ENCODE measurements around the gene ASRGL1.
"Not testable (repeated sequence)": the region's sequence is repeated elsewhere in the genome, so short reads cannot be mapped to it uniquely, and the experiment has no call there.

ASRGL1 gene

DNA sequence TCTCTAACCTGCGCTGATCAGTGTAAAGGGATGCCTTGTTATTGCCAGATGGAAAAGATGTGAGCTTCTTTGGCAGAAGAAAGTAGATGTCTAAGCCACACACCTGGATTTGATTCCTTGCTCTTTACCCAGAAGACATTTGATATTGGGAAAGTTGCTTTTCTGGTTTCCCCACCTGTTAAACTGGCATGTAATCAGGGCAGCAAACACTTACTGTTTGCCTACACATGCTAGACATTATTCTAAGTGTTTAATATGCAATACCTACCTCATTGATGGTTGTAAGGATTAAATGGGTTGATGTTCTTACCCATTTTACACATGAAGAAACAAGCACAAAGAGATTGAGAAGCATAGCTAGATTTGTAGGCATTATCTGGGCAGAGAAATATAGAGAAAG lies 16.6 kb downstream of the ASRGL1 start:
- no peak for DNase-seq

DNA sequence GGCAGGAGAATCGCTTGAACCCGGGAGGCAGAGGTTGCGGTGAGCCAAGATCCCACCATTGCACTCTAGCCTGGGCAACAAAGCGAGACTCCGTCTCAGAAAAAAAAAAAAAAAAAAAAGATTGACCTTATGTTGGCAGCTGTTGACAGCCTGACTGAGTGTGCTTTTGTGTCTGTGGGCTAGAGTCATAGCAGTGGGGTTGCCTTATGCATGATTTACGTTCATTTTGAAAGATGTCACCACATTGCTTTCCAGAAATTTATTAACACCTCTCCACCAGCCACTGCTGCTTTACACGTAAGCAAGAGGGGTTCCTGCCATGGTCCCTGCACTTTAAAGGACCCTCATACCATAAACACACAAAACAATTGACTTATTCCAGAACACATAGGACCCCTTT lies 21.0 kb downstream of the ASRGL1 start:
- no peak for DNase-seq

DNA sequence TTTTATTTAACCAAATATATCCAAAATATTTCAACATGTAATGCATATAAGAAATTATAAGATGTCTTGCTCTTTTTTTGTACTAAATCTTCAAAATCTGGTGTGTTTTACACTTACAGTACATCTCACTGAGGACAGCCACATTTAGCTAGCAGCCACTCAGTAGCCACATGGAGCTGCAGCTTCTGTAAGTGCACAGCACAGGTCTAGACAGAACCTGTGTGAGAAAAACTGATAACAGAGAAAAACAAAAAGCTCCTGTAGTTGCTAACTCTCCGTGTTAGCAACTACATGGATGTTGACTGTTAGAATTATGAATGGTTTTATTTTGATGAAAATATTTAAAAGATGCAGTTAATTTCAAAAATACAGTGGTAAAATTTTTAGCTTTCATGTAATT lies 22.2 kb downstream of the ASRGL1 start:
- DNase-seq, result no peak

DNA sequence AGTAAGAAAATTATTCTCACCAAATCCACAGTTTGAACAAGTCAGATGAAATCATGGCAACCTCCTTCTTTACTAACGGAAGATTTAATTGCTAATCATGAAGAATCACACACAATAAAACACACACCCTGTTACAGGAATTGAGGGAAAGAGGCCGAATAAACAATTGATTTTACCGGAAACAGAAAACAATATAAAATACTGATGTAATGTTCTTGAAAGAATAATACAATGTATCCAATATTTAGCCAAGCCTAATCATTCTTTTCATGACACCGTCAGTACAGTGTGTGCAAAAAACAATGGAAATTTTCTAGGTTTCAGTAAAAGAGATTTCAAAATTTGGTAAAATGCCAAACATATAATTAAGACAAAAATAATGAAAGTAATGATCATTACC lies 23.4 kb downstream of the ASRGL1 start:
- no peak for DNase-seq

DNA sequence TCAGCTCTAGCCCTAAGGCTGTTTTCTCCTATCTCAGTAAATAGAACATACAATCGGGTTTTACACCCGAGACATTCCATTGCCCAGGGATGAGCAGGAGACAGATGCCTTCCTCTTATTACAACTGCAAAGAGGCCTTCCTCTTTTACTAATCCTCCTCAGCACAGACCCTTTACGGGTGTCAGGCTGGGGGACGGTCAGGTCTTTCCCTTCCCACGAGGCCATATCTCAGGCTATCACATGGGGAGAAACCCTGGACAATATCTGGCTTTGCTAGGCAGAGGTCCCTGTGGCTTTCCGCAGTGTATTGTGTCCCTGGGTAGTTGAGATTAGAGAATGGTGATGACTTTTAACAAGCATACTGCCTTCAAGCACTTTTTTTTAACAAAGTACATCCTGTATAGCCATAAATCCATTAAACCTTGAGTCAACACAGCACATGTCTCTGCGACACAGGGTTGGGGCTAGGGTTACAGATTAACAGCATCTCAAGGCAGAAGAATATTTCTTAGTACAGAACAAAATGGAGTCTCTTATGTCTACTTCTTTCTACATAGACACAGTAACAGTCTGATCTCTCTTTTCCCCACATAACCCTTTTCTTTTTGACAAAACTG lies 31.7 kb downstream of the ASRGL1 start:
- DNase-seq, result not testable (repeated sequence)

DNA sequence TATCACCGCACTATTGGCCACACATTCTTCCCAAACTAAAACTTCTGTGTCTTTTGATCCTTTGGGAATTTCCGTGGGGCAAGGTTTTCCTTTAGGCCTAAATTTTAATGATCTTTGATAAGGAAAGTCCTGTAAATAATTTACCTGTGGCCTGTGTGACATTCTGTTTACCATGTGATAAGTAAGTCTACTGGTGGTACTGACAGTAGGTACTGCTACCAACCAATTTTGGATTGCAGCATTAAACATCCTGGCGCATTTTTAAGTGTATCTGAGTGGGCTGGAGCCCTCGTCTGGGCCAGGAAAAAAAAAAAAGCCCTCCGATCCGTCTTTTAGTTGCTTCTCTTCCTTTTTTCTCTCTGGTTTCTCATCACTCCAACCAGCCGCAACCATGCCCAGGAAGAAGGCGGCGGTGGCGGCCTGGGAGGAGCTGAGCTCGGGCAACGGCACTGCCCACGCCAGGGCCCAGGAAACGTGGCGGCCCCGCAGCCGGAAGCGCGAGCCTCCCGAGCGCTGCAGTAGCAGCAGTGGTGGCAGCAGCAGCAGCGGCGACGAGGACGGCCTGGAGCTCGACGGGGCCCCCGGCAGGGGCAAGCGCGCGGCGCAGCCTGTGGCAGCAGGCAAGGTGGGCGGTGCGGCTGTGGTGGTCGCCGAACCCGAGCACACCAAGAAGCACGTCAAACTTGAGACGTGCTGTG lies 33.6 kb downstream of the ASRGL1 start:
- DNase-seq, result peak; percentile 29

DNA sequence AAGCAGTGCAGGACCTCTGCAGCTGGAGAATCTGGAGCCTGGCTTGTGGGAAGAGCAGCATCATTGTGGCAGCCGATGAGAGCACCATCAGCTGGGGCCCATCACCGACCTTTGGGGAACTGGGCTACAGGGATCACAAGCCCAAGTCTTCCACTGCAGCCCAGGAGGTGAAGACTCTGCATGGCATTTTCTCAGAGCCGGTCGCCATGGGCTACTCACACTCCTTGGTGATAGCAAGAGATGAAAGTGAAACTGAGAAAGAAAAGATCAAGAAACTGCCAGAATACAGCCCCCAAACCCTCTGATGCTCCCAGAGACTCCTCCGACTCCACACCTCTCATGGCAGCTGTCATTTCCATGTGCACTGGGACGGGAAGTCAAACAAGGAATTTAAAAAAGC lies 35.6 kb downstream of the ASRGL1 start:
- no peak for DNase-seq

DNA sequence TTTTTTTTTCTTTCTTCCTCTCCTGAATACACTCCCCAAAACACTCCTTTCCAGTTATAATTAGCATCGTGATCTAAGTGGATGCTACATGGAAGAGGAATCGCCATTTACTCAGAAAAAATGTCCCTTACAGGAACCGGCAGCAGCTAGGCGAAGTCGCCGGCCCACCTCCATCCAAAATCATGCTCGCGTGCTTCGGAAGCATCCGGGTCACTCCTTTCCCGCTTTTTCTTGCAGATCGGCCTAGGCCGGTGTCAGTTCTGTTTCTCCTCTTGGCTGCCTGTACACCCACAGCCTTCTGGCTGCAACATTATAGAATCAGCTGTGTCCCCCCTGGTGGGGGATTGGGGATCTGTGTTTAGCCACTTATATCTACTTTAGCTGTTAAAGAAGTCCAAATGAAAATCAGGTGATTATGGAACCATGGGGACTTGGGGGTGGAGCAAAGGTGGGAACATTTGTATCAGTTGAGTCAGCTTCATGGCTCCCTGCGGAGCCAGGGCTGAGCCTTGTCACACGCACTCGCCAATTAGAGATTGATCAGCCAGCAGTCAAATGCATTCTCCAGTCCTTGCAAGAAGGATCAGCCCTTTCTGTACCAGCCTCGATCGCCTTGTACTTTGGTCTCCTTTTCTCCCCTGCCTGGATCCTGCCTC lies 36.3 kb downstream of the ASRGL1 start:
- no peak for DNase-seq

DNA sequence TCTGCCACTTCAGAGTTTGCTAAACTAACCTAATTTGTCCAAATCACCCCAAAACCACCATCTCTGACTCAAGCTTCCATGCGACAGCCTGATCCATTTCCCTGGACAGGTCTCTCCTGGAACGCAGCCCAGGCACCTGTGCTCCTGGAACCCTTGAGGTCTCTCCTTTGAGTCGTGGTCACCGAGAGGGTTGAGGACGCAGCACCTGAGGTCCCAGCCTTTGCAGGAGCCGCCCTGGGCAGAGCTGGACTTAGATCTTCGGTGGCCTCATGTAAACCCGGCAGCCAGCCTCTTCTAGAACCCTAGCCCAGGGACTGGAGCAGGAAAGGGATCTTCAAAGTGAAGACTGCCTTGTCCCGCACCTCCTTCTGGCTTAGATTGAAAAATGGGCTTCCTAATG lies 37.6 kb downstream of the ASRGL1 start:
- no peak for DNase-seq

DNA sequence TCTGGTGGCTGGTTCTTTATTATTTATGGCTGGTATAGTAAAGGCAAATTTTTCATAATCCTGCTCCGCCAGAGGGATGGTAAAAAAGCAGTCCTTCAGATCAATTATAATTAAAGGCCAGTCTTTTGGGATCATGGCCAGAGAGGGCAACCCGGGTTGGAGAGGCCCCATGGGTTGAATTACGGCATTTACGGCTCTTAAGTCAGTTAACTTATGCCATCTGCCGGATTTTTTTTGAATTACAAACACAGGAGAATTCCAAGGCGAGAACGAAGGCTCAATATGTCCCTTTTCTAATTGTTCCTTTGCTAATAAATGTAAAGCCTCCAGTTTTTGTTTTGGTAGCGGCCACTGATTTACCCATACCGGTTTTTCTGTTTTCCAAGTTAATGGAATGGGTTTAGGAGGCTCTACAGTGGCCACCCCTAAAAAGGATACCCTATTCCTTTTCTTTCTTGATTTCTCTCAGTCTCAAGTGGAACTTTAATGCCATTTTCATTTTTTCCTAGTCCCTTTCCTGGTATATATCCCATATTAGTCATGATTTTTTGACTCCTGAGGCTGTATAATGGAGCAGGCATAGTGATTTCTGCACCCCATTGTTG lies 41.3 kb downstream of the ASRGL1 start:
- not testable (repeated sequence) for DNase-seq

DNA sequence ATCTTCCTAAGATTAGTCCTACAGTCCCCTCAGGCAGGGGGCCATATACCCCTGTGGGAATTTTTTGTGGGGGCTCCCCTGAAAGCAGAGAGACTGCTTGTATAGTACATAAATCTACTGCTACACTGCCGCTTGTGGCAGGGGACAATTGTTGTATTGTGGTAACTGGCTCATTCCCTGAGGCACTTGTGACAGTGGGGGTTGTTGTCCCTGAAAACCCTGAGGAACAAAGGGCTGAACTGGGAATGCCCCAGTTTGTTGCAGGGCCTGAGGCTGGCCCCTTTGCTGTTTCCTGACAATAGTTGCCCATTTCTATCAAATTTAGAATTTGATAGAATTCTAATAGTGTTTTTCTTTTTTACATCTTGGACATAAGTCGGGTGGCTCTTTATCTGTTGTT lies 42.3 kb downstream of the ASRGL1 start:
- not testable (repeated sequence) for DNase-seq

DNA sequence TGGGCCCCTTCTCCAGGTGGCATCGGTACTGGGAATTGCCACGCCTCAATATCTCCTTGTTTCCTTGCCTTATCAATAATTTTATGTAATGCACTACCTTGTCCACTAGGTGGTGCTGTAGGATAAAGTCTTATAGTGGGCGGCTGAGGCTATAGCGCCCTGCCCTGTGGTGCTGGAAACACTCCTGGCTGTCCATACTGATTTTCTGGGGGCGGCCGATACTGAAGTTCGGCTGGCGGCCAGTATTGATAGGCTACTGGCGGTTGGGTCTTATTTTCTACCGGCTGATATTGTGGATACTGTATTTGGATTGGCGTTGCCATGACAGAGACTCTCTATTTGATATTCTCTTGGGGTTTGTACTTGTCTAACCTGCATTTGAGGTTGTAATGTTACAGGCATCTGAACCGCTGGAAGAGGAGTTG lies 43.6 kb downstream of the ASRGL1 start:
- DNase-seq, result peak; percentile 45

DNA sequence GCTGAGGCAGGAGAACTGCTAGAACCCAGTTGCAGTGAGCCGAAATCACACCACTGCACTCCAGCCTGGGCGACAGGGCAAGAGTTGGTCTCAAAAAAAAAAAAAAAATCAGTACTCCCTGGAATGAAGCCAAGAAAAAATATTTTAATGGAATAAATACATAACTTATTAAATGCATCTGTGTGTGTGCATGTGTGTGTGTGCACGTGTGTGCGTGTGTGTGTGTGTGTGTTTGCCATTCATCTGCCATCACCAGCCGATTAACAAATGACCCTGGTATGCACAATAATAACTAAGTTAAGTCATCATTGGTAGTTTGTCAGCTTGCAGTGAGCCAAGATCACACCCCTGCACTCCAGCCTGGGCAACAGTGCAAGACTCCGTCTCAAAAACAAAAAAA lies 46.6 kb downstream of the ASRGL1 start:
- DNase-seq, result no peak

DNA sequence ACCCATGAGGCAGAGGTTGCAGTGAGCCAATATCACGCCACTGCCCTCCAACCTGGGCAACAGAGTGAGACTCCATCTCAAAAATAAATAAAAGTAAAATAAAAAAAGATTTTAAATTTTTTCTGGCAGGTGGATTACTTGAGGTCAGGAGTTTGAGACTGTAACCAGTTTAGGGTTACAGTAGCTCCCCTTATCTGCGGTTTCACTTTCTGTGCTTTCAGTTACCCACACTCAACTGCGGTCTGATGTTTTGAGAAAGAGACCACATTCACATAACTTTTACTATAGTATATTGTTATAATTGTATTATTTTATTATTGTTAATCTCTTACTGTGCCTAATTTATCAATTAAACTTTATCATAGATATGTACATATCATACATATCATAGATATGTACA lies 48.8 kb downstream of the ASRGL1 start:
- DNase-seq, result not testable (repeated sequence)

DNA sequence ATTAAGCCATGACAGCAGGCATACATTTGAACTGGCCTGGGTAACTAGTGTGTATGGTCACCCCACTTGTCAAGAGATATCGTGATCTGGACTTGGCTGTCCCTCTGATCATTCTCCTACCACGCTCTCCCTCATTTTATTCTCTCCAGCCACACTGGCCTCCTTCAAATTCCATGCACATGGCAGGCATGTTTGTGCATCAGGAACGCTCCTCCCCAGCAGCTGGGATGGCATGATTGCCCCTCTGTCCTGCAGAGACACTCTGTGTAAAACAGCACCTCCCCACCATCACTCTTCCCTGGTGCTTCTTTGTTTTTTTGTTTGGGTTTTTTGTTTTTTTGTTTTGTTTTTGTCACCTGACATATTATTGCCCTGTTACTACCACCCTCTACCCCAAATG lies 50.1 kb downstream of the ASRGL1 start:
- DNase-seq, result no peak

DNA sequence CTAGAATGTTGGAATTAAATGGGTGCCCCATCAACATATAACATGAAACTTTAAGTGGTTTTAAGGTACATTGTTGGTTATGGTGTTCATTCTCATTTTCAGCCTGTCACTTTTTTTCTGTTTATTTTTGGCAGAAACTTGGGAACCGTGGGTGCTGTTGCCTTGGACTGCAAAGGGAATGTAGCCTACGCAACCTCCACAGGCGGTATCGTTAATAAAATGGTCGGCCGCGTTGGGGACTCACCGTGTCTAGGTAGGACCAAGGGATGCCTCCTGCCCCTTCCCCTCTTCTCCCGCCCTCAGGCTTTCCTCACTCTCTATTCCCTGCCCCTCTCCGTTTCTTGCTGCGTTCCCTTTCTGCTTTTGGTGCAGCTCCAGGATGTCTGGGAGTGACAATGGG lies 51.8 kb downstream of the ASRGL1 start:
- DNase-seq, result no peak

DNA sequence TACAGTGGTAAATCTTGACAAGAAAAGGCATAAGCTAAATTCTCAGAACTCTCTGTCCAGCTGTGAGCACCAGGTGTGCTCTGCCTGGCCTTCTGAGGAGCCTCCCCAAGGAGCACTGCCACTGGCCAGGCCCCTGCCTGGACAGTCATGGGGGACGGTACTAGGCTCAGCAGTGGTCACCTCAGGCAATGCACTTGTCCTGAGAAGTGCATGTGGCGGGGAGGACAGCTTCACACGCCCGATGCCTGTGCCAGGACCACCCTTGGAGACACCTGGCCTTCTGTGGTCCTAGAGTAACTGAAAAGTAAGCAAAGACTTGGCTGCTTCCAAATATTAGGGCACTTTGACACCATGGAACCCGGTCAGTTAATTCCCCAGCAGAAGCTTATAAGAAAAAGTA lies 53.0 kb downstream of the ASRGL1 start:
- no peak for DNase-seq

DNA sequence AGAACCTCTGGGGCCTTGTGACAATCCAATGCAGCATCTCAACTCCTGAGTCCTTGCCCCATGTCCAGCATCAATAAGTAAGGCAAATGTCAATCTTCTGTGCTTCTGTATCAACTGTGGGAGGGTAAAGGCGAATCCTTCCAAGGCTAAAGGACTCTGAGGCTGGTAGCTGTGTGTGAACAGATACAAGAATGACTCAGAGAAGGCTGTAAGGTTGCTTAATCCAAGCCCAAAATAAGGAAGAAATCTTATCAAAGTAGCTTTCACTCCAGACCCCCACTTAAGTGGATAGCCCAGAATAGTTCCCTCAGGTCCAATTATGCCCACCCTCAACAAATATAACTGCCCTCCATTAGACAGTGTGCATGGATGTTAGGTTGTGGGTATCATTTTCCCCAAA lies 53.5 kb downstream of the ASRGL1 start:
- no peak for DNase-seq

DNA sequence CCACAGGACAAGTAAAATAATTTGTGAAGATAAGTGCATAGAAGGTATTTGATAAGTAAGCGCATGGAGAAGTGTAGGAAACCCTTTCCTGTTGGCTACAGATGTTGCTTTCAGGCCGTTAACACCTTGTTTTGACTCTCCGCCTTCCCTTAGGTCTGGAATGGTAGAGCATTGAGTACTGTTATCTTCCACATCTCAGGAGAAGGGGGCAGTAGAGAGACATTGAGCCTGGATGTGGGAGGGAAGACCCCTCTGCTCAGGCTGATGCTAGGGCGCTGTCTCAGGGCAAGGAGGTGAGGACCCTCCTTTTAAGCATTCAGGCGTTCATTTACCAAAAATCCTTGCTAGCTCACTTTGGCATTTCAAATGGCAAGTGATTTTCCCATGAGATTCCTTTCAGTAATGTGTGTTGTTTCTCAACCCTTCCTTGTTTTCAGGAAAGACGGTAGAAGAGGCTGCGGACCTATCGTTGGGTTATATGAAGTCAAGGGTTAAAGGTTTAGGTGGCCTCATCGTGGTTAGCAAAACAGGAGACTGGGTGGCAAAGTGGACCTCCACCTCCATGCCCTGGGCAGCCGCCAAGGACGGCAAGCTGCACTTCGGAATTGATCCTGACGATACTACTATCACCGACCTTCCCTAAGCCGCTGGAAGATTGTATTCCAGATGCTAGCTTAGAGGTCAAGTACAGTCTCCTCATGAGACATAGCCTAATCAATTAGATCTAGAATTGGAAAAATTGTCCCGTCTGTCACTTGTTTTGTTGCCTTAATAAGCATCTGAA lies 54.6 kb downstream of the ASRGL1 start:
- DNase-seq, result no peak

DNA sequence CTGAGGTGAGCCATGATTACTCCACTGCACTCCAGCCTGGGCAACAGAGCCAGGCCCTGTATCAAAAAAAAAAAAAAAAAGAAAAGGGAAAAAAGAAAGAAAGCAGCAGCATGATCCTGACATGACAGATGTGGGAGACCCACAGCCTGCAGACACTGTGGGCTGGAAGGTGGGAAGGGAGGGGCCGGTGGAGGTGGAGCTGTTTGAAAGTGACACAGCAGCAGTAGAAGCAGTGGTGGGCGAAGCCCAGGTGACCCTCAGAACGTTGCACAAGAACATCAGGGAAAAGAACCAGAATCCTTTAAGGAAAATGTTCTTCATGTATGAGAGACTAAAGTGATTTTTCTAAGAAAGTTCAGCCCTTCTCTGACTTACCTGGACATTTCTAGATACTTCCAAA lies 55.3 kb downstream of the ASRGL1 start:
- DNase-seq, result no peak

DNA sequence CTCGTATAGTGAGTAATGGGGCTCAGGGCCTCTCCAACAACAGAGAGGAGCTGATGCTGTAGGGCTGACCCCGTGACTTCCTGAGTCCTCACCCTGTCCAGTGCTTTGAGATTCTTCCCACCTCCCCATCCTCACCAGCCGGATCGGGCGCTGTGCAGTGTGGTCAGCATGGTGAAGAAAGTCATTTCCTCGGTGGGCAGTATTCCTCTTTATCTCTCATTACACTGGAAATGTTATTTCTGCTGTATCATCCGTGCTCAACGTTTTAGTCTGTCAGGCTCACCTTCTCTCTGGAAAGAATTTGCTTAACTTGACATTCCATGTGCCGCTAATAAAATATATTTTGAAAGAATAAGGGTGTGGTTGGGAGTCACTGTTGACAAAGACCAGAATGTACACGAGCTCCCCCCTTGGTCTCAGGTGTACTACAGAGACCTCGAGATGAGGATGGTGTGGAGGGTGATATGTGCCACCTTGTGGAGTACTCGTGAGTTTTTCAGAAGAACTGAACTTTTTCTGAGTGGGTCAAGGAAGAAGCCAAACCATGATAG lies 55.9 kb downstream of the ASRGL1 start:
- no peak for DNase-seq

DNA sequence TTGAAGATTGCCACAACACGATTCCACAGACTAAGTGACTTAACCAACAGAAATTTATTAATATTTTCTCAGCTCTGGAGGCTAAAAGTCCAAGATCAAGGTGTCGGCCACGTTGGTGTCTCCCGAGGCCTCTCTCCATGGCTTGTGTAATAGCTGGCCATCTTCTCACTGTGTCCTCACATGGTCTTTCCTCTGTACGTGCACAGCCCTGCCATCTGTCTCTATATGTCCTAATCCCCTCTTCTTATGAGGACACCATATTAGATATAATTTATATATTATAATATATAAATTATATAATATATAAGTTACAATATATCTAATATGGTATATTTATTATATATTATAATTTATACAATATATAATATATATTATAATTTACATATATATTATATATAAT lies 56.5 kb downstream of the ASRGL1 start:
- no peak for DNase-seq
